Fibroblast of lung (primary cell): ENCODE data around the gene HSPA4.

Experiments used
- EZH2 ChIP-seq: IDR thresholded peaks from 2 replicates; pipeline ENCODE4 v1.5.1; 2012; ENCODE audit warnings: low read length, control low read depth, mild to moderate bottlenecking; ENCODE audit errors: missing control alignments
- TF ChIP-seq, protein P1 (sequence below), 2 donors: IDR thresholded peaks in 1 of 2; conservative IDR thresholded peaks in 1 of 2; 1 replicate in 1 of 2; 2 replicates in 1 of 2; pipeline ENCODE4 v1.5.1; 2011 to 2012; ENCODE audit warnings: low read length in 2 of 2, control low read depth in 1 of 2, inconsistent platforms in 1 of 2, low read depth in 1 of 2, mild to moderate bottlenecking in 1 of 2

DNA sequence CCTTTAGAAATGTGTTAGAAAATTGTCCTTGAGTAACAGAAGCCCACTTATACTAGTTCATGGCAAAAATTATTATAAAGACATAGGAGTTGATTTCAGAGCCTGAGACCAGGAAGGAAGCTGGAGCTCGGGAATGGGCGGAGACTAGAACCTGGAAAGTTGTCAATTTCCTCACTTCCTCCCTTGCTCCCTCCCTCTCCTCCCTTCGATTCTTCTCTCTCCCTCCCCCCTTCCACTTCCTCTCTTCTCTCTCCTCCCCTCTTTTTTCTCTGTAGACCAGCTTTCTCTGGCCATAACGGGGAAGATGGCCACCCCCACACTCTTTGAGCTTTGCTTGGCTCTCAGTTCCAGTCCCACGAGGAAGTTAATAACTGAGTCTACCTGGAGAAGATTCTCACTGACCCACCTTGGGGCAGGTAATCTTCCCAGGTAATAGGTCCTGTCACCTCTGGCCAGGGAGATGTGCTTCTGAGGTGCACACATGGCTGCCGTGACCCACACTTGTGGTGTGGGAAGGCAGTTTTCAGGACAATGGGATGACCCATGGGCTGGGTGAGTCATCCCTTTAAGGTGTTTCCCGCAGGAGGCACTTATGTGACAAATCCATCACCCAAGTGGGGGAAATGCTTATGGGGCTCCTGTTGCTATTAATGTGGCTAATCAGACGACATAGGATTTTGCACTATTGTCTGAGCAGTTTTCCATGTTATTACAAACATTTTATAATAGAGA, 78.7 kb downstream of the HSPA4 start:
- TF ChIP-seq, protein P1, sequence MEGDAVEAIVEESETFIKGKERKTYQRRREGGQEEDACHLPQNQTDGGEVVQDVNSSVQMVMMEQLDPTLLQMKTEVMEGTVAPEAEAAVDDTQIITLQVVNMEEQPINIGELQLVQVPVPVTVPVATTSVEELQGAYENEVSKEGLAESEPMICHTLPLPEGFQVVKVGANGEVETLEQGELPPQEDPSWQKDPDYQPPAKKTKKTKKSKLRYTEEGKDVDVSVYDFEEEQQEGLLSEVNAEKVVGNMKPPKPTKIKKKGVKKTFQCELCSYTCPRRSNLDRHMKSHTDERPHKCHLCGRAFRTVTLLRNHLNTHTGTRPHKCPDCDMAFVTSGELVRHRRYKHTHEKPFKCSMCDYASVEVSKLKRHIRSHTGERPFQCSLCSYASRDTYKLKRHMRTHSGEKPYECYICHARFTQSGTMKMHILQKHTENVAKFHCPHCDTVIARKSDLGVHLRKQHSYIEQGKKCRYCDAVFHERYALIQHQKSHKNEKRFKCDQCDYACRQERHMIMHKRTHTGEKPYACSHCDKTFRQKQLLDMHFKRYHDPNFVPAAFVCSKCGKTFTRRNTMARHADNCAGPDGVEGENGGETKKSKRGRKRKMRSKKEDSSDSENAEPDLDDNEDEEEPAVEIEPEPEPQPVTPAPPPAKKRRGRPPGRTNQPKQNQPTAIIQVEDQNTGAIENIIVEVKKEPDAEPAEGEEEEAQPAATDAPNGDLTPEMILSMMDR (conservative IDR thresholded peaks at IDR 0.05 in 1 of 2, IDR thresholded peaks at IDR 0.05 in 1 of 2; ENCODE audit: low read depth in 1 of 2, low read length in 2 of 2) = no peak
- no peak for TF ChIP-seq EZH2
